K562 (cell line): ENCODE measurements around the gene ASPA. TPM values are rescaled to one million over a fixed set of nuclear protein-coding genes. Genes with fewer than 3 reads are reported as not detected.
"Not testable (repeated sequence)": the region's sequence is repeated elsewhere in the genome, so short reads cannot be mapped to it uniquely, and the experiment has no call there.

Experiments
- ATAC-seq: fragments of 200-7000 bp; cut with Tn5 transposase; 3 replicates; pipeline ENCODE4 v1.9.1; 2020; ENCODE audit warnings: moderate library complexity
- BruUV-seq: library from RNA; stranded (reverse); fragments of 400-500 nt; replicated peaks from 2 replicates; lab custom pipeline; 2021; lab: Mats Ljungman, UMichigan
- CTCF ChIA-PET: fragments of 300-600 bp; formaldehyde crosslinking; extraction: SDS; loops from one replicate; lab custom pipeline; 2021; ENCODE audit warnings: low intra/inter-chr PET ratio; lab: Yijun Ruan, JAX
- POLR2A ChIA-PET: fragments of 300-600, 350-650 bp; sonication (Branson Sonifier 250); formaldehyde crosslinking; extraction: SDS; loops from one replicate; lab custom pipeline; 2021; ENCODE audit warnings: antibody characterized with exemption, inconsistent platforms; lab: Yijun Ruan, JAX
- DNase-seq, 4 experiments: peaks; one replicate each; pipeline versions ENCODE4 v3.0.0 to v3.0.0-alpha.2; 2011 to 2018; ENCODE audit warnings: low spot score in 3 of 4, mixed read lengths in 3 of 4; ENCODE audit errors: extremely low read depth in 1 of 4
- FAIRE-seq: peaks from 2 replicates; lab custom pipeline; 2011; peaks lifted over from hg19 to GRCh38; lab: Jason Lieb, UNC
- H2AFZ ChIP-seq: 2 replicates; pipeline ENCODE4 v1.6.0; 2011; ENCODE audit warnings: low read depth, low read length, control low read depth, inconsistent platforms
- H3K27ac ChIP-seq: fragments of 200-600 bp; 3 replicates; pipeline ENCODE4 v1.8.0; 2011; ENCODE audit warnings: low read depth, mild to moderate bottlenecking, control low read depth, inconsistent platforms, low read length, moderate library complexity, mixed read lengths; ENCODE audit errors: extremely low read depth
- H3K27me3 ChIP-seq, 2 experiments: fragments of 300-600 bp in 1 of 2; 2 replicates in 1 of 2; 3 replicates in 1 of 2; pipeline versions ENCODE4 v1.6.0 to v1.8.0; 2011; ENCODE audit warnings: inconsistent platforms in 2 of 2, low read length in 2 of 2, mild to moderate bottlenecking in 1 of 2, mixed read lengths in 1 of 2, moderate library complexity in 1 of 2; ENCODE audit not compliant: control insufficient read depth in 2 of 2, insufficient read depth in 2 of 2
- H3K36me3 ChIP-seq: fragments of 300-600 bp; 3 replicates; pipeline ENCODE4 v1.8.0; 2011; ENCODE audit warnings: mild to moderate bottlenecking, low read length, inconsistent platforms; ENCODE audit not compliant: control insufficient read depth, insufficient read depth
- H3K4me1 ChIP-seq, 2 experiments: fragments of 200-600 bp in 1 of 2; replicated peaks in 1 of 2; 2 replicates in 1 of 2; 3 replicates in 1 of 2; pipeline versions ENCODE4 v1.5.1 to v1.8.0; 2011; ENCODE audit warnings: inconsistent platforms in 2 of 2, low read length in 2 of 2, mild to moderate bottlenecking in 1 of 2, mixed read lengths in 1 of 2, moderate library complexity in 1 of 2; ENCODE audit not compliant: control insufficient read depth in 2 of 2, insufficient read depth in 2 of 2
- H3K4me2 ChIP-seq: 2 replicates; pipeline ENCODE4 v1.6.1; 2011; ENCODE audit warnings: low read length, control low read depth, inconsistent platforms, mixed read lengths; ENCODE audit not compliant: insufficient read depth
- H3K4me3 ChIP-seq: fragments of 200-600 bp; sonication (generic), shearing (Covaris generic); 2 replicates; pipeline ENCODE4 v1.5.1; 2016; ENCODE audit warnings: control low read depth, inconsistent platforms
- H3K79me2 ChIP-seq: fragments of 200-600 bp; 3 replicates; pipeline ENCODE4 v1.8.0; 2011; ENCODE audit warnings: low read length, inconsistent platforms; ENCODE audit not compliant: control insufficient read depth, insufficient read depth
- H3K9ac ChIP-seq, 2 experiments: 2 replicates each; pipeline versions ENCODE4 v1.6.0 to v1.6.1; 2011; ENCODE audit warnings: low read depth in 2 of 2, low read length in 2 of 2, control low read depth in 1 of 2, inconsistent platforms in 1 of 2, mild to moderate bottlenecking in 1 of 2, mixed read lengths in 1 of 2; ENCODE audit not compliant: insufficient read depth in 1 of 2
- H3K9me1 ChIP-seq: one replicate; pipeline ENCODE4 v1.6.0; 2011; ENCODE audit warnings: inconsistent platforms, mild to moderate bottlenecking, low read length, moderate library complexity; ENCODE audit not compliant: control insufficient read depth, insufficient read depth
- H3K9me3 ChIP-seq: replicated peaks from 2 replicates; pipeline ENCODE4 v1.5.1; 2011; ENCODE audit warnings: low read depth, low read length, inconsistent platforms; ENCODE audit not compliant: control insufficient read depth, insufficient read depth
- H4K20me1 ChIP-seq: replicated peaks from 2 replicates; pipeline ENCODE4 v1.6.1; 2011; ENCODE audit warnings: low read length, inconsistent platforms, mixed read lengths; ENCODE audit not compliant: control insufficient read depth, insufficient read depth
- E2F5 ChIP-seq: sonication (generic); formaldehyde crosslinking; IDR thresholded peaks from 2 replicates; pipeline ENCODE4 v1.8.0; 2022; ENCODE audit warnings: mild to moderate bottlenecking, missing genetic modification reagents
- SUPT5H ChIP-seq: fragments of 450-650 bp; IDR thresholded peaks from 2 replicates; pipeline ENCODE4 v1.6.1; 2016
- ZNF518B ChIP-seq: fragments of 250-450 bp; sonication (Bioruptor Pico); IDR thresholded peaks from 2 replicates; pipeline ENCODE4 v1.5.0; 2021; ENCODE audit warnings: mild to moderate bottlenecking, moderate library complexity
- WGBS: fragments of 100-300 bp; shearing (Covaris generic); methylation state at CpG from one replicate; pipeline ENCODE4 v1.1.6; 2016; ENCODE audit warnings: low coverage, mixed read lengths; ENCODE audit not compliant: insufficient coverage; ENCODE audit errors: missing lambda C conversion rate; 5-methylcytosine and 5-hydroxymethylcytosine counted together
- in situ Hi-C: fragments of 300-500 bp; cut with MboI; formaldehyde crosslinking; loops from 4 replicates; pipeline ENCODE4 v1.15.0; 2018; ENCODE audit warnings: inconsistent platforms, mixed read lengths
- intact Hi-C: fragments of 100-400 bp; cut with micrococcal nuclease; formaldehyde crosslinking; loops from 2 replicates; pipeline ENCODE4 v1.14.2; 2022
- polyA plus RNA-seq, 8 experiments: library from polyadenylated mRNA; depleted of rRNA in 4 of 8; stranded (reverse) in 5 of 8; unstranded in 3 of 8; fragments of >200 nt; fragmentation: Nextera tagmentation in 2 of 8; fragmentation: Illumina TruSeq in 1 of 8; extraction: Ambion mirVana in 2 of 8; extraction: Trizol in 1 of 8; gene quantifications; 2 replicates each; pipeline versions ENCODE4 v1.2.1 to v1.2.3, GENCODE V29; 2011 to 2014; ENCODE audit warnings: inconsistent platforms in 1 of 8, missing spikeins in 1 of 8
- total RNA-seq, 7 experiments: library from RNA; depleted of rRNA in 6 of 7; stranded (reverse); fragments of >200 nt in 6 of 7; fragmentation: Illumina TruSeq in 2 of 7; extraction: Trizol in 2 of 7; gene quantifications; 2 replicates each; pipeline versions ENCODE4 v1.2.1 to v1.2.3, GENCODE V29; 2011 to 2021; ENCODE audit warnings: low replicate concordance in 1 of 7

The ASPA gene
- total and polyA plus RNA-seq, 9 of the 15 experiments (the other 6 are each of a cell fraction or from before 2014, with no cell fraction given) = not detected

GRCh38 chr17:3514873-3515272 lies 39.1 kb downstream of the ASPA start (continued):
- no peak for TF ChIP-seq E2F5 (CRISPR knock-in tag)
- TF ChIP-seq, all 486 proteins: peak for 0

GRCh38 chr17:3519472-3519871 lies 43.7 kb downstream of the ASPA start:
- H3K4me1 ChIP-seq, H3K9me3 ChIP-seq, ATAC-seq, FAIRE-seq, H2AFZ ChIP-seq, CTCF ChIA-PET, H3K36me3 ChIP-seq, H4K20me1 ChIP-seq, DNase-seq, H3K79me2 ChIP-seq, H3K4me3 ChIP-seq, H3K9ac ChIP-seq, POLR2A ChIA-PET, H3K4me2 ChIP-seq, in situ Hi-C loops, BruUV-seq, H3K9me1 ChIP-seq, H3K27ac ChIP-seq, intact Hi-C loops: not testable (repeated sequence)
- peaks cover 2 to 26% of the 10 kb centered on the region in 2 experiments; a peak in 2 of 5 replicates for H3K27me3 ChIP-seq
- 0% methylated on average over 3 of the region's 4 CpGs for WGBS

- no peak for DNase-seq
- Histone ChIP-seq H3K79me2 (no peaks in the 10 kb centered on the region), H3K36me3 (no peaks in the 10 kb centered on the region)
- TF ChIP-seq ZNF518B (CRISPR knock-in tag) (no peak), SUPT5H (no peak)
- TF ChIP-seq, all 486 proteins: peak for 0
- in situ Hi-C loops (no loop called here), intact Hi-C loops (no loop called here)
- no peaks in the 10 kb centered on the region for H3K4me1 ChIP-seq
- BruUV-seq = no TSS peak
- FAIRE-seq (no peak), ATAC-seq (no peak)
- no peaks in the 10 kb centered on the region for H3K9me1 ChIP-seq
- no peaks in the 10 kb centered on the region for H4K20me1 ChIP-seq
- CTCF ChIA-PET = no interaction called here
- H3K4me3 ChIP-seq = no peak overlapping the region
- no peak overlapping the region for H3K27ac ChIP-seq
- H3K9ac ChIP-seq = no peak overlapping the region
- no peaks in the 10 kb centered on the region for H3K9me3 ChIP-seq
- H3K27me3 ChIP-seq = peaks cover 5 to 33% of the 10 kb centered on the region in 2 experiments; a peak in 3 of 5 replicates
- no peak overlapping the region for H3K4me2 ChIP-seq
- POLR2A ChIA-PET = no interaction called here
- H2AFZ ChIP-seq = no peak overlapping the region
- WGBS = 2% methylated on average over 13 of the region's 13 CpGs
Observed at GRCh38 chr17:3524024-3524423, 48.2 kb downstream of the ASPA start.
